Testis (tissue), 3 donors: ENCODE data around the gene BID. TPM values are rescaled to one million over a fixed set of nuclear protein-coding genes. Genes with fewer than 3 reads are reported as not detected.

Source experiments
- DNase-seq: peaks from one replicate; pipeline ENCODE4 v3.0.0-alpha.2; 2019
- H3K27ac ChIP-seq, 2 donors: fragments of 200-600 bp; sonication (generic); one replicate each; pipeline ENCODE4 v1.5.1; 2019
- H3K27me3 ChIP-seq: fragments of 200-600 bp; sonication (generic); one replicate; pipeline ENCODE4 v1.5.1; 2019
- H3K36me3 ChIP-seq: fragments of 200-600 bp; sonication (generic); one replicate; pipeline ENCODE4 v1.5.1; 2017; ENCODE audit warnings: low read depth; ENCODE audit errors: missing control alignments
- H3K4me1 ChIP-seq: fragments of 200-600 bp; sonication (generic); one replicate; pipeline ENCODE4 v1.5.1; 2019
- H3K4me3 ChIP-seq, 2 donors: fragments of 200-600 bp; sonication (generic); one replicate each; pipeline ENCODE4 v1.5.1; 2017 to 2019
- H3K9me3 ChIP-seq: fragments of 200-600 bp; sonication (generic); one replicate; pipeline ENCODE4 v1.5.1; 2017
- CTCF ChIP-seq, 3 experiments: fragments of 450-650 bp in 2 of 3; fragments of 200-600 bp in 1 of 3; sonication (generic) in 1 of 3; IDR thresholded peaks; one replicate each; pipeline ENCODE4 v1.5.1; 2016 to 2019; ENCODE audit warnings: antibody characterized with exemption in 3 of 3, mild to moderate bottlenecking in 2 of 3, moderate library complexity in 1 of 3
- POLR2A ChIP-seq: fragments of 450-650 bp; IDR thresholded peaks from one replicate; pipeline ENCODE4 v1.6.1; 2017; ENCODE audit warnings: antibody characterized with exemption, mild to moderate bottlenecking, moderate library complexity
- WGBS, 2 donors: methylation state at CpG; one replicate each; pipeline ENCODE4 v1.1.5; 2018; 5-methylcytosine and 5-hydroxymethylcytosine counted together
- intact Hi-C: fragments of 100-400 bp; cut with DNase I; formaldehyde crosslinking; loops from one replicate; pipeline ENCODE4 v1.15.1; 2023; ENCODE audit warnings: low total_unique reads
- polyA plus RNA-seq: library from polyadenylated mRNA; stranded (reverse); fragments of 350-450 nt; fragmentation: Illumina TruSeq; extraction: RNeasy Lipid Tissue Mini Kit (QIAGEN cat#74804); gene quantifications from one replicate; pipeline ENCODE4 v1.2.3, GENCODE V29; 2014; ENCODE audit warnings: low read depth, low replicate concordance; ENCODE audit not compliant: insufficient read depth
- total RNA-seq, 2 donors: library from RNA; depleted of rRNA; stranded (reverse); fragments of >200 nt; gene quantifications; one replicate each; pipeline ENCODE4 v1.2.3, GENCODE V29; 2016

Gene BID
- total and polyA plus RNA-seq, 3 donors from 2014 or later = 6.9 to 8.4 (median 8.3) TPM

GRCh38 chr22:17761138-17761488, 13.2 kb downstream of the BID start:
- Histone ChIP-seq H3K4me3 (no peak overlapping the region), H3K4me1 (no peaks in the 10 kb centered on the region), H3K27ac (no peak overlapping the region), H3K27me3 (no peaks in the 10 kb centered on the region), H3K36me3 (no peaks in the 10 kb centered on the region), H3K9me3 (no peaks in the 10 kb centered on the region)
- intact Hi-C loops = no loop called here
- no peak for DNase-seq
- 84 to 93% methylated on average over 4 of the region's 4 CpGs for WGBS, 2 donors
- TF ChIP-seq CTCF (IDR thresholded peaks at IDR 0.05) (no peak), POLR2A (no peak)

GRCh38 chr22:17754233-17754925, 19.9 kb downstream of the BID start:
- intact Hi-C loops = no loop called here
- no peaks in the 10 kb centered on the region for H3K4me1 ChIP-seq
- no peak overlapping the region for H3K4me3 ChIP-seq
- no peak for DNase-seq
- no peaks in the 10 kb centered on the region for H3K27me3 ChIP-seq
- no peak overlapping the region for H3K27ac ChIP-seq
- no peaks in the 10 kb centered on the region for H3K9me3 ChIP-seq
- H3K36me3 ChIP-seq = no peaks in the 10 kb centered on the region
- TF ChIP-seq CTCF (IDR thresholded peaks at IDR 0.05) = no peak
- WGBS, 2 donors = 95 to 97% methylated on average over 4 to 14 of the region's 14 CpGs

- WGBS, 2 donors = 85 to 87% methylated on average over 9 to 13 of the region's 13 CpGs
These were observed 20.8 kb downstream of the BID start for GRCh38 chr22:17753401-17753989.

GRCh38 chr22:17751596-17751995, 22.7 kb downstream of the BID start:
- WGBS, 2 donors = 81 to 100% methylated on average over 2 to 6 of the region's 6 CpGs
- Histone ChIP-seq H3K4me1 (no peaks in the 10 kb centered on the region), H3K27ac (no peak overlapping the region), H3K4me3 (no peak overlapping the region), H3K9me3 (no peaks in the 10 kb centered on the region), H3K27me3 (no peaks in the 10 kb centered on the region), H3K36me3 (no peaks in the 10 kb centered on the region)
- TF ChIP-seq CTCF (IDR thresholded peaks at IDR 0.05) = no peak
- no peak for TF ChIP-seq POLR2A
- intact Hi-C loops = no loop called here
- no peak for DNase-seq

More at GRCh38 chr22:17753401-17753989, 20.8 kb downstream of the BID start:
- intact Hi-C loops = no loop called here
- Histone ChIP-seq H3K36me3 (no peaks in the 10 kb centered on the region), H3K4me1 (no peaks in the 10 kb centered on the region), H3K4me3 (no peak overlapping the region), H3K27me3 (no peaks in the 10 kb centered on the region), H3K9me3 (no peaks in the 10 kb centered on the region), H3K27ac (no peak overlapping the region)
- TF ChIP-seq POLR2A (no peak), CTCF (IDR thresholded peaks at IDR 0.05) (no peak)
- DNase-seq = no peak
